H9 (cell line): ENCODE measurements around the gene SOX21. TPM values are rescaled to one million over a fixed set of nuclear protein-coding genes. Genes with fewer than 3 reads are reported as not detected.

ENCODE experiments used
- DNase-seq: peaks from one replicate; pipeline ENCODE4 v3.0.0-alpha.2; 2017
- H2AFZ ChIP-seq: one replicate; pipeline ENCODE4 v1.6.1; 2013; ENCODE audit warnings: mild to moderate bottlenecking, low read length, control low read depth, moderate library complexity
- H2AK5ac ChIP-seq: 2 replicates; pipeline ENCODE4 v1.6.1; 2013; ENCODE audit warnings: low read length, control low read depth, mixed read lengths; ENCODE audit not compliant: insufficient read length
- H2BK120ac ChIP-seq: one replicate; pipeline ENCODE4 v1.6.1; 2013; ENCODE audit warnings: low read depth, mild to moderate bottlenecking, low read length, control low read depth, inconsistent platforms; ENCODE audit not compliant: poor library complexity, severe bottlenecking
- H2BK12ac ChIP-seq: 2 replicates; pipeline ENCODE4 v1.6.1; 2013; ENCODE audit warnings: low read length, control low read depth, mixed read lengths, low read depth; ENCODE audit not compliant: insufficient read length
- H2BK15ac ChIP-seq: 2 replicates; pipeline ENCODE4 v1.6.1; 2013; ENCODE audit warnings: low read depth, low read length, control low read depth
- H2BK20ac ChIP-seq: one replicate; pipeline ENCODE4 v1.6.1; 2013; ENCODE audit warnings: low read depth, mild to moderate bottlenecking, low read length, control low read depth, inconsistent platforms; ENCODE audit not compliant: poor library complexity, severe bottlenecking
- H2BK5ac ChIP-seq: 2 replicates; pipeline ENCODE4 v1.6.1; 2013; ENCODE audit warnings: low read length, control low read depth, mixed read lengths; ENCODE audit not compliant: insufficient read length
- H3K14ac ChIP-seq: 2 replicates; pipeline ENCODE4 v1.6.1; 2013; ENCODE audit warnings: low read length, control low read depth; ENCODE audit not compliant: insufficient read depth
- H3K18ac ChIP-seq: 2 replicates; pipeline ENCODE4 v1.6.1; 2013; ENCODE audit warnings: low read depth, mild to moderate bottlenecking, mixed read lengths, low read length, control low read depth; ENCODE audit not compliant: insufficient read length
- H3K23ac ChIP-seq: 2 replicates; pipeline ENCODE4 v1.6.1; 2013; ENCODE audit warnings: low read length, control low read depth, mixed read lengths, low read depth; ENCODE audit not compliant: insufficient read length
- H3K23me2 ChIP-seq: 2 replicates; pipeline ENCODE4 v1.6.1; 2013; ENCODE audit warnings: low read depth, mild to moderate bottlenecking, mixed read lengths, low read length, control low read depth; ENCODE audit not compliant: insufficient read length, poor library complexity, severe bottlenecking
- H3K27ac ChIP-seq: 2 replicates; pipeline ENCODE4 v1.5.1; 2013; ENCODE audit warnings: low read length, control low read depth, mixed read lengths, low read depth; ENCODE audit not compliant: insufficient read length
- H3K27me3 ChIP-seq: 2 replicates; pipeline ENCODE4 v1.6.1; 2013; ENCODE audit warnings: low read length, control low read depth, inconsistent platforms; ENCODE audit not compliant: insufficient read depth
- H3K4ac ChIP-seq: 2 replicates; pipeline ENCODE4 v1.6.1; 2013; ENCODE audit warnings: low read depth, mild to moderate bottlenecking, control low read depth, inconsistent platforms, low read length, moderate library complexity
- H3K4me1 ChIP-seq: 2 replicates; pipeline ENCODE4 v1.6.1; 2013; ENCODE audit warnings: low read length, control low read depth, inconsistent platforms; ENCODE audit not compliant: insufficient read depth
- H3K4me2 ChIP-seq: 2 replicates; pipeline ENCODE4 v1.6.1; 2013; ENCODE audit warnings: low read length, control low read depth, mixed read lengths; ENCODE audit not compliant: insufficient read length, insufficient read depth
- H3K56ac ChIP-seq: 2 replicates; pipeline ENCODE4 v1.6.1; 2013; ENCODE audit warnings: low read depth, mild to moderate bottlenecking, mixed read lengths, low read length, control low read depth; ENCODE audit not compliant: insufficient read length
- H3K79me1 ChIP-seq: 2 replicates; pipeline ENCODE4 v1.6.1; 2013; ENCODE audit warnings: low read depth, mild to moderate bottlenecking, moderate library complexity, low read length, control low read depth, inconsistent platforms; ENCODE audit not compliant: insufficient read depth, poor library complexity, severe bottlenecking
- H3K79me2 ChIP-seq: 2 replicates; pipeline ENCODE4 v1.6.1; 2013; ENCODE audit warnings: low read length, control low read depth, inconsistent platforms; ENCODE audit not compliant: insufficient read depth
- H3K9ac ChIP-seq: 2 replicates; pipeline ENCODE4 v1.6.1; 2013; ENCODE audit warnings: low read length, control low read depth, mixed read lengths; ENCODE audit not compliant: insufficient read length; ENCODE audit errors: extremely low read depth
- H3K9me3 ChIP-seq: one replicate; pipeline ENCODE4 v1.6.1; 2013; ENCODE audit warnings: low read depth, low read length, inconsistent platforms; ENCODE audit not compliant: control insufficient read depth
- H3T11ph ChIP-seq: one replicate; pipeline ENCODE4 v1.6.1; 2013; ENCODE audit warnings: mild to moderate bottlenecking, low read length, control low read depth, inconsistent platforms
- H4K20me1 ChIP-seq: one replicate; pipeline ENCODE4 v1.6.1; 2013; ENCODE audit not compliant: control insufficient read depth, insufficient read length, insufficient read depth
- H4K5ac ChIP-seq: 2 replicates; pipeline ENCODE4 v1.6.1; 2013; ENCODE audit warnings: low read depth, mild to moderate bottlenecking, mixed read lengths, low read length, control low read depth; ENCODE audit not compliant: insufficient read length
- H4K8ac ChIP-seq: replicated peaks from 2 replicates; pipeline ENCODE4 v1.6.1; 2013; ENCODE audit warnings: low read length, control low read depth, mixed read lengths, low read depth; ENCODE audit not compliant: insufficient read length
- H4K91ac ChIP-seq: 2 replicates; pipeline ENCODE4 v1.6.1; 2013; ENCODE audit warnings: low read depth, mild to moderate bottlenecking, moderate library complexity, mixed read lengths, low read length, control low read depth; ENCODE audit not compliant: insufficient read length
- H3K27ac Mint-ChIP-seq, 3 experiments: 2 replicates in 2 of 3; 3 replicates in 1 of 3; pipeline ENCODE4 v1.8.0; 2020 to 2021; ENCODE audit warnings: mixed read lengths in 3 of 3, mild to moderate bottlenecking in 1 of 3, moderate library complexity in 1 of 3
- H3K27me3 Mint-ChIP-seq: 2 replicates; pipeline ENCODE4 v1.8.0; 2021; ENCODE audit warnings: low read depth, mild to moderate bottlenecking, moderate library complexity, mixed read lengths
- H3K36me3 Mint-ChIP-seq, 3 experiments: 2 replicates in 2 of 3; 3 replicates in 1 of 3; pipeline ENCODE4 v1.8.0; 2020 to 2021; ENCODE audit warnings: low read depth in 3 of 3, mixed read lengths in 3 of 3; ENCODE audit not compliant: insufficient read depth in 1 of 3
- H3K4me1 Mint-ChIP-seq, 2 experiments: 2 replicates each; pipeline ENCODE4 v1.8.0; 2020; ENCODE audit warnings: mixed read lengths in 2 of 2
- H3K4me3 Mint-ChIP-seq, 2 experiments: 2 replicates in 1 of 2; 3 replicates in 1 of 2; pipeline ENCODE4 v1.8.0; 2020 to 2021; ENCODE audit warnings: mild to moderate bottlenecking in 2 of 2, mixed read lengths in 2 of 2, moderate library complexity in 1 of 2
- H3K9me3 Mint-ChIP-seq, 2 experiments: 2 replicates in 1 of 2; 3 replicates in 1 of 2; pipeline ENCODE4 v1.8.0; 2020; ENCODE audit warnings: mild to moderate bottlenecking in 2 of 2, mixed read lengths in 2 of 2, moderate library complexity in 1 of 2
- WGBS: extraction: QIAGEN DNeasy Blood & Tissue Kit; methylation state at CpG from one replicate; pipeline ENCODE4 v1.1.7; 2013; ENCODE audit warnings: missing lambda C conversion rate, low lambda C conversion rate, mixed read lengths; ENCODE audit not compliant: insufficient read length; ENCODE audit errors: extremely low coverage; 5-methylcytosine and 5-hydroxymethylcytosine counted together
- total RNA-seq: library from RNA; stranded (reverse); gene quantifications from 2 replicates; pipeline ENCODE4 v1.2.1, GENCODE V29; 2021
- TF ChIP-seq, protein P1 (sequence below): fragments of 200-600 bp; sonication (generic); conservative IDR thresholded peaks from 3 replicates; pipeline ENCODE4 v1.8.0; 2021; ENCODE audit warnings: antibody characterized with exemption, mild to moderate bottlenecking

SOX21 gene
- total RNA-seq, 1 experiment from 2014 or later = 38.4 TPM

DNA sequence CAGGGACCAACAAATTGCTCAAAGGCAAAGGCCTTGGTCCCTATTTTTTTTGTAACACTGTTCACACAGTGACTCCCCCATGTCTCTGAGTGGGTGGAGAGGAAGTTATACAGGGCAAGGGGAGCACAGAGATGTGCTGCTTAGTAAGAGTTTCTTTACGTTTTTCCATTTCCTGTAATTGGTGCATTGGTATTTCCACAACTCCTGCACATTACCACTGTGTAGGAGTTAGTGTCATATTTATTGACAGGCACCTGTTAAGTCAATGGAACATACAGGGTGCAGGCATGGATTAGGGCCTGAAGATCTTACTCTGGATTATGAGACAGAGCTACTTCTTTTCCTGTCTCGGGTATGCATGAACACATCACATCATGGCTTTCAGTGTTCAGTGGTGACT is 45.2 kb downstream of the SOX21 start:
- Histone ChIP-seq H3K56ac (no peak overlapping the region), H4K91ac (no peak overlapping the region), H3K23ac (no peak overlapping the region), H3K18ac (no peak overlapping the region), H2BK5ac (no peak overlapping the region), H3T11ph (no peak overlapping the region), H3K4ac (no peak overlapping the region), H3K79me1 (no peaks in the 10 kb centered on the region), H3K4me1 (peaks cover 3% of the 10 kb centered on the region; the same call in 1 of the 2 replicates), H3K9me3 (no peaks in the 10 kb centered on the region), H3K14ac (no peak overlapping the region), H3K27me3 (no peaks in the 10 kb centered on the region), H2BK120ac (no peak overlapping the region), H2AFZ (no peak overlapping the region), H2AK5ac (no peak overlapping the region), H3K79me2 (no peaks in the 10 kb centered on the region), H4K8ac (no peak overlapping the region), H3K4me2 (no peak overlapping the region), H2BK20ac (no peak overlapping the region), H2BK15ac (no peak overlapping the region), H3K27ac (no peak overlapping the region), H4K20me1 (no peaks in the 10 kb centered on the region), H4K5ac (no peak overlapping the region), H2BK12ac (no peak overlapping the region), H3K9ac (no peak overlapping the region), H3K23me2 (no peaks in the 10 kb centered on the region)
- H3K9me3 Mint-ChIP-seq = no peaks in the 10 kb centered on the region
- H3K27ac Mint-ChIP-seq = no peak overlapping the region
- DNase-seq = no peak
- H3K4me1 Mint-ChIP-seq = peaks cover 8 to 12% of the 10 kb centered on the region in 2 experiments
- TF ChIP-seq, protein P1, sequence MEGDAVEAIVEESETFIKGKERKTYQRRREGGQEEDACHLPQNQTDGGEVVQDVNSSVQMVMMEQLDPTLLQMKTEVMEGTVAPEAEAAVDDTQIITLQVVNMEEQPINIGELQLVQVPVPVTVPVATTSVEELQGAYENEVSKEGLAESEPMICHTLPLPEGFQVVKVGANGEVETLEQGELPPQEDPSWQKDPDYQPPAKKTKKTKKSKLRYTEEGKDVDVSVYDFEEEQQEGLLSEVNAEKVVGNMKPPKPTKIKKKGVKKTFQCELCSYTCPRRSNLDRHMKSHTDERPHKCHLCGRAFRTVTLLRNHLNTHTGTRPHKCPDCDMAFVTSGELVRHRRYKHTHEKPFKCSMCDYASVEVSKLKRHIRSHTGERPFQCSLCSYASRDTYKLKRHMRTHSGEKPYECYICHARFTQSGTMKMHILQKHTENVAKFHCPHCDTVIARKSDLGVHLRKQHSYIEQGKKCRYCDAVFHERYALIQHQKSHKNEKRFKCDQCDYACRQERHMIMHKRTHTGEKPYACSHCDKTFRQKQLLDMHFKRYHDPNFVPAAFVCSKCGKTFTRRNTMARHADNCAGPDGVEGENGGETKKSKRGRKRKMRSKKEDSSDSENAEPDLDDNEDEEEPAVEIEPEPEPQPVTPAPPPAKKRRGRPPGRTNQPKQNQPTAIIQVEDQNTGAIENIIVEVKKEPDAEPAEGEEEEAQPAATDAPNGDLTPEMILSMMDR = no peak
- no peak overlapping the region for H3K4me3 Mint-ChIP-seq
- WGBS = no CpG with 5 or more reads among the region's 2 CpGs
- H3K27me3 Mint-ChIP-seq = peaks cover 2% of the 10 kb centered on the region
- no peaks in the 10 kb centered on the region for H3K36me3 Mint-ChIP-seq
